Measurements from ENCODE around the gene CTCFL. TPM values are rescaled to one million over a fixed set of nuclear protein-coding genes. Genes with fewer than 3 reads are reported as not detected.

Gene CTCFL
- total and polyA plus RNA-seq, 10 donors: 0.23 to 0.45 (median 0.26) TPM; not detected in 7

- Histone ChIP-seq H3K36me3 (no peaks in the 10 kb centered on the region), H3K4me3 (no peak overlapping the region), H3K27ac (no peak overlapping the region), H3K27me3 (replicated peaks in 1 of 7) (peaks cover 0 to 3% (median 0%) of the 10 kb centered on the region in 7 donors), H3K4me1 (peaks cover 7 to 82% (median 47%) of the 10 kb centered on the region in 6 donors), H3K9me3 (no peaks in the 10 kb centered on the region)
- peak; percentile 69 for DNase-seq
- no peak for TF ChIP-seq CTCF (IDR thresholded peaks at IDR 0.05 in 8 of 11, conservative IDR thresholded peaks at IDR 0.05 in 3 of 11)
- no peak for TF ChIP-seq POLR2A (IDR thresholded peaks at IDR 0.05)
- no peak for TF ChIP-seq POLR2AphosphoS5 (IDR thresholded peaks at IDR 0.05)
- WGBS, 5 donors: 74 to 82% (median 79%) methylated on average over 18 of the region's 18 CpGs
- intact Hi-C loops (cut with DNase I; ENCODE audit: low total_unique reads): no loop called here
Observed at GRCh38 chr20:57468523-57469417, 56.2 kb downstream of the CTCFL start.

DNA sequence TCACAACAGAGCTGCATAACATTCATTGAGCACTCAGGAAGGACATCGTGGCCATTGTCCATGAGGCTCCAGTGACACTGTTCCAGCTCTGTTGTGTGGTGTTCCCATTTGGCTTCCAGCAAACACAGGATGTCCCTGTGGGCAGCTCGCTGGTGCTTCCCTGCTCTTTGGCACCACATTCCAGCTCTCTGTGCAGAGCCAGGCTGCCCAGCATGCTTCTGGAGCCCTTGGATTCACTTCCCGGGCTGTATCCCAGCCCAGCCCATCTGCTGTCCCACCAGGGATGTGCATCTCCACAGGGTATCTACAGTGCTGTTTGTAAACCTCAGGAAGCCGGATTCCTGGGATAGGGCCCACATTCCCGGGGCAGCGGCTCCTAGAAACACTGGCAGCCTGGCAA, 57.2 kb downstream of the CTCFL start:
- Histone ChIP-seq H3K27me3 (replicated peaks in 1 of 7) (peaks cover 0 to 3% (median 0%) of the 10 kb centered on the region in 7 donors), H3K4me3 (no peak overlapping the region), H3K36me3 (no peaks in the 10 kb centered on the region), H3K9me3 (no peaks in the 10 kb centered on the region), H3K4me1 (peaks cover 5 to 82% (median 43%) of the 10 kb centered on the region in 6 donors), H3K27ac (no peak overlapping the region)
- intact Hi-C loops (cut with DNase I; ENCODE audit: low total_unique reads): no loop called here
- 69 to 80% (median 79%) methylated on average over 5 to 6 of the region's 6 CpGs for WGBS, 5 donors
- peak; percentile 59 for DNase-seq
- TF ChIP-seq POLR2AphosphoS5 (IDR thresholded peaks at IDR 0.05): peak in 1 of 3 donors; percentile 15
- TF ChIP-seq CTCF (IDR thresholded peaks at IDR 0.05 in 8 of 11, conservative IDR thresholded peaks at IDR 0.05 in 3 of 11): no peak

GRCh38 chr20:57465943-57466342, 59.0 kb downstream of the CTCFL start:
- Histone ChIP-seq H3K27ac (no peak overlapping the region), H3K27me3 (replicated peaks in 1 of 7) (peaks cover 0 to 3% (median 0%) of the 10 kb centered on the region in 7 donors), H3K4me1 (peaks cover 11 to 82% (median 52%) of the 10 kb centered on the region in 6 donors), H3K9me3 (no peaks in the 10 kb centered on the region), H3K4me3 (no peak overlapping the region), H3K36me3 (no peaks in the 10 kb centered on the region)
- TF ChIP-seq POLR2AphosphoS5 (IDR thresholded peaks at IDR 0.05): no peak
- TF ChIP-seq POLR2A (IDR thresholded peaks at IDR 0.05): no peak
- TF ChIP-seq CTCF (IDR thresholded peaks at IDR 0.05 in 8 of 11, conservative IDR thresholded peaks at IDR 0.05 in 3 of 11): no peak
- DNase-seq: peak; percentile 29
- intact Hi-C loops (cut with DNase I; ENCODE audit: low total_unique reads): no loop called here
- WGBS, 5 donors: 82 to 96% (median 84%) methylated on average over 3 to 4 of the region's 4 CpGs

DNA sequence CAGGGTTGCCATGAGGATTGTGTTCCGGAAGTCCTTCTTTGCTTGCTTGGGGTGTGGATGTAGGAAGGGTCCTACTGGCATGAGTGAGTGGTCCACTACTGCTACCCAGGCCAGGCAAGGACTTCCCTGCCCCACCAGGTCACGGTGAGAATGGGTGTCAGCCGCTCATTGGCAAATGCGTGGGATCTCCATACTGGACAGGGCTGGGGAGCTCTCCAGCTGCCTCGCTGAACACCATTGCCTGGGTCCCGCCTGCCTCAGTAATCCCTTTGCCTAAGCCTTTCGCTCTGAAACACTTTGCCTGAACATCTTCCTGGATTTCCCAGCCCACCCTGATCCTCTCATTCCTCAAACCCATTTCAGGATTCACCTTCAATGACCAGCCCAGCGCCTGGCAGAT, 59.5 kb downstream of the CTCFL start:
- WGBS, 5 donors: 94 to 100% (median 97%) methylated on average over 8 of the region's 8 CpGs
- peaks cover 11 to 82% (median 53%) of the 10 kb centered on the region in 6 donors for H3K4me1 ChIP-seq
- H3K4me3 ChIP-seq: no peak overlapping the region
- DNase-seq: peak; percentile 44
- TF ChIP-seq POLR2A (IDR thresholded peaks at IDR 0.05): no peak
- no peak for TF ChIP-seq POLR2AphosphoS5 (IDR thresholded peaks at IDR 0.05)
- no peak for TF ChIP-seq CTCF (IDR thresholded peaks at IDR 0.05 in 8 of 11, conservative IDR thresholded peaks at IDR 0.05 in 3 of 11)
- peak overlapping the region in 2 of 8 donors; percentile 75 to 78 for H3K27ac ChIP-seq
- H3K9me3 ChIP-seq: no peaks in the 10 kb centered on the region
- intact Hi-C loops (cut with DNase I; ENCODE audit: low total_unique reads): no loop called here
- H3K27me3 ChIP-seq (replicated peaks in 1 of 7): peaks cover 0 to 3% (median 0%) of the 10 kb centered on the region in 7 donors
- H3K36me3 ChIP-seq: no peaks in the 10 kb centered on the region

All from spleen (tissue), 11 donors.